Anterior cingulate cortex (tissue), 58 donors: Measurements from ENCODE around the gene PSMD1.
"Not testable (repeated sequence)": the region's sequence is repeated elsewhere in the genome, so short reads cannot be mapped to it uniquely, and the experiment has no call there.

Experiments used
- DNase-seq, 58 donors: peaks; one replicate each; lab custom pipeline; 2025; lab: John Stamatoyannopoulos, UW

Gene PSMD1

DNA sequence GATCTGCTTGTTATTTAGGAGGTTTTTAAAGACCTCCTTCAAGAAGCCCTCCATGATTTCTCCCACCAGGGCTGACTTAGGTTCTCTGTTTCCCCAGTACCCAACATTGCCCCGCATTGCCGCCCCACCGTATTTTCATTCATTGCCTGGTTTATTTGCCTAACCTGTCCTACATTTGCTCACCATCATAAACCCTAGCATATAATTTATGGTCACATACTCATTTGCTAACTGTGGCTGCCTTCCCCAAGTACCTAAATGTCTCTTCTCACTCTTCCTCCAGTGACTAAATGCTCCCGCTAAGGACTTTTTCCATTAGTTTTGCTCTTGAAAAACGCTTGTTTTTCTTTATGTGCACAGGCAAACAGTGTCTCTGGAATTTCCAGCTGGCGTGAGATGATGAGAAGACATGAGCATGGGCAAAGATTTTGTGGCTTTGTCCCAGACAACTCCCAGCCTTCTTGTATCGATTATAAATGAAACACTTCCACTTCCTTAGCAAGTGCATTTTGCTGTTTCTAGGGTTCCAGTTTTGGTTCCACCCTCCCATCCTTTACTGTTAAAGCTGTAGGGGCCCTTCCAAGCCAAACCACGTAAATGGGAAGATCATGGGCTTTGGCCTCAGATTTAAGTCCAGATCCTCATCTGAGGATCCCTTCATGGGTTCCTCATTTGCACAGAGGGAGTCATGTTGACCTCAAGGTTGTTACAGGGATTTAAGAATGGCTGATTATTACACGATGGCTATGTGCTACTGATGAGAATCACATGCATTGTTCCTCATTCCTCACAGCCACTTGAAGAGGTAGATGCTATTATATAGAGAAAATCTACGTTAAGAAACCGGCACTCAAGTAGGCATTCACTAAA, 120.7 kb downstream of the PSMD1 start:
- no peak for DNase-seq

GRCh38 chr2:231178805-231179204, 122.1 kb downstream of the PSMD1 start:
- not testable (repeated sequence) for DNase-seq

- peak in 7 of 58 donors; percentile 7 to 26 (median 11) for DNase-seq
Measured at GRCh38 chr2:231181860-231182512, 125.3 kb downstream of the PSMD1 start.

GRCh38 chr2:231182513-231182899, 125.8 kb downstream of the PSMD1 start:
- no peak for DNase-seq

DNA sequence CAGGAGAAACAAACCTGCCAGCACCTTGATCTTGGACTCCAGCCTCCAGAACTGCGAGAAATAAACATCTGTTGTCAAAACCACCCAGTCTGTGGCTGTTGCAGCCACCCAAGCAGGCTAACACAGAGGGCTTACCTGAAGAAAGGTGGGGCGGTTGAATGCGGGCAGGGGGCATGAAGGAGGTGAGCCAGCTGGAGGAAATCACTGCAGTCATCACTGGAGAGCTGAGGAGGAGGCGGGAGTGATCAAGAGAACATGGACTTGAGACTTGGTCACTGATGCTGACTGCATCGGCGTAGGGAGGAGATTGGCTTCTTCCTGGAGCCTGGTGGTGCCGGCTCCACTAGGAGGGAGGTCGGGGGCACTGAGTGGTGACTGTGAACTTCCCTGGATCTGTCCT, 127.2 kb downstream of the PSMD1 start:
- DNase-seq: no peak

- no peak for DNase-seq
Measured at GRCh38 chr2:231184319-231184718, 127.7 kb downstream of the PSMD1 start.

- DNase-seq: no peak
Measured at GRCh38 chr2:231185050-231185725, 128.5 kb downstream of the PSMD1 start.

- DNase-seq: no peak
Measured at GRCh38 chr2:231185886-231186285, 129.2 kb downstream of the PSMD1 start.

DNA sequence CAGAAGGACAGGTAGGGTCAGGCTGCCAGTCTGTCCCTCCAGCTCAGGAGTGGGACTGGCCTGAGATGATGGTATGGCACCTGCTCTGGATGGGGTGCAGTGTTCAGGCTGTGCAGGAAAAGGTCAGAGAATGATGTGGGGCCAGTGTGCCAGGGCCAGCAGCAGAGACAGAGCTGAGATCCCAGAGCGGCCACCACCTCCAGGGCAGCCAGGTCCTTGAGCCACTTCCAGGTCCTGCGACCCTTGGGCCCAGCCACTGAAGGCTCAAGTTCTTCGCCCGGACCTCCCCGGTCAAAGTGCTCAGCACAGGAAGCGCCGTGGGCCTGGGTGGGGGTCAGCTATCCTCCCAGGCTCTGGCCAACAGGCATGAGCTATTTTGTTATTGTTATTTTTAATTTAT, 129.7 kb downstream of the PSMD1 start:
- DNase-seq: no peak

DNA sequence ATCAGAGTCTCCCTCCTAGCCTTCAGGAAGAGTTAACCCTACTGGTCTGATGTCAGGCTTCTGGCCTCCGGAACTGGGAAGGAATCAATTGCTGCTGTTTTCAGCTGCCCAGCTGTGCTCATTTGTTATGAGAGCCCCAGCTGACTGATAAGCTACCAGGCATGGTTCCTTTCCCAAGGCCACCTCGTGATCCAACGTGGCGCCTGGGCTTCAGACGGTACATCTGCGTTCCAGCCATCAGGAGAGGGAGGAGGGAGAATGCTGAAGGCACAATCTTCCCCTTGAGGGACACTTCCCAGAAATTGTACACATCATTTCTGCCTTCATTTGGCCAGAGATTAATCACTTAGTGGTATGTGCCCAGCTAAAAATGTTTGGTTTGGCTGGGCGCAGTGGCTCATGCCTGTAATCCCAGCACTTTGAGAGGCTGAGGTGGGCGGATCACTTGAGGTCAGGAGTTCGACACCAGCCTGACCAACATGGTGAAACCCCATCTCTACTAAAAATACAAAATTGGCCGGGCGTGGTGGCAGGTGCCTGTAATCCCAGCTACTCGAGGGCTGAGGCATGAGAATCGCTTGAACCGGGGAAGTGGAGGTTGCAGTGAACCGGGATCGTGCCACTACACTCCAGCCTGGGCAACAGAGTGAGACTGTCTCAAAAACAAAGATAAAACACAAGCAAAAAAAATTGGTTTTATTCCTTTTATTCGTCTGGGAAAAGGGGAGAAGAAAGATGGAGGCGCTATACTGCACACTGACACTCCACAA, 131.3 kb downstream of the PSMD1 start:
- DNase-seq: no peak

DNA sequence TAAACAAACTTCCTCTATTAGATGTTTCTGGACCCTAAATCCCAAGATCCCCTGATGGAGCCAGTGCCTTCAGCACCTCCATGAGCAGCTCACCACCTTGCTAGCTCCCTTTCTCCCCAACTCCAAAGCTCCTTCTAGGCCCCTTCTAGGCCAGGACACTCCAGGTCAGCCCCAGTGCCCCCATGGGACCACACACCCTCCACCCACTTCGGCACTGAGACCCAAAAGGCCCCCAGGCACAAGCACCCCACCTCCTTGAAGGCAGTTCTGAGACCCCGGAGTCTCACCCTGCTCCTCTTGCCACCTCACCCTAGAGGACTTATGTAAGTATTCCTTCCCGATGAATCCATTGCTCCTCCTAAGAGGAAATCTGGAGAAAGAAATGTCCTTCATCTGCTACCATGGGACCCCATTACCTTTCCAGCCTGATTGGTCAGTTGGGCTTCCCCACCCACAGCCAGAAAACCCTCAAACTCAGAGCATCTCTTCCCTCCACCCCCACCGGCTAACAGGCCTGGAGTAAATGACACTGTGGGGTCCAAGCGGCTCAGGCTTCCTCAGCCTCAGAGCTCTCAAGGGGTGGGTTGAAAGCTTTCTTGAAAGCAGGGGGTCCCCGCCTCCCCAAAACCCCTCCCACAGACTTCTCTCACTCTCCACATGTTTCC, 132.0 kb downstream of the PSMD1 start:
- DNase-seq: no peak

DNA sequence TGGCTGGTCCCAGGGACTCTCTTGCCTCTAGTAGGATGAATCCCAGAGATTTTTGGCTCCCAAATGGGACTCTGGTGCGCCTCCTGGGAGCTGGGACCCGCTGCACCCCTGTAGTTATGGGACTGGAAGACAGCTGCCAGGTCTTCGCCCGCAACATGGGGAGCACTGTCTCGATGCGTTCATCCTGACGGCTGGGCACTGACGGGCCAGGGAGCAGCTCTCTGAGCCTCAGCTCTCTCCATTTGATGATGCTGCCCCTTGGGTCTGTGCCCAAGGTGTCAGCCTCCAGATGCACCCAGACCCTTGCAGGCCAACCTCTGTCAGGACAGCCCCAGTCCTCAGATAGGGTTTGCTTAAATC, 132.5 kb downstream of the PSMD1 start:
- DNase-seq: no peak

GRCh38 chr2:231189571-231190495, 133.2 kb downstream of the PSMD1 start:
- peak in 7 of 58 donors; percentile 6 to 45 (median 25) for DNase-seq

DNA sequence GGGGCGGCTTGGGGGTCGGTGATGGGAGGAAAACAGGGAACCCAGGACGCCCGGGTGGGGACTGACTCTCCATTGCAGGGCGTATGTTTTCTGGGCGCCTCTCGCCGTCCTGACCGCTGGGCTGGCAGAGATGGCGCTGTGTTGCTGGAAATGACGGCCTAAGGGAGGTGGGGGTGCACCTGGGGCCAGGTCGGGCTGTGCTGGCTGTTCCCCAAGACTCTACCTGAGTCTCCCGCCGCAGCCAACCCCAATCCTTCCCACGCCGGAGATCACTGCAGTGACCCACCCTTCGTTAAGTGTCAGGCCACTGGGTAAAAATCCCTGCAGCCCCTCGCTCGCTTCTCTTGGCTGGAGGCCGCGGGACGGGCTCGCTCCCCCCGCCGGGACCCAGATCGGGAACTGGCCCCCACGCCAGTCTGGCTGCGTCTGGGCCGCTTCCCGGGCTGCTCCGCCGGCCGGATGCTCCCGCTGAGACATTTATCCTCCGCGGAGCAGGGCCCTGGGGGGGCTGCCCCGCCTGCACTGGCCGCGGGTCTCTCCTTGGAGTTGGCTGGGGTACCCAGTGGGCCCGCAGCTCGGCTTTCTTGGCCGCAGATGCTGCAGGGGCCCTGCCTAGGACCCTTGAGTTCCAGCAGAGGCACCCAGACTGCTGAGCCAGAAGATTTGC, 134.0 kb downstream of the PSMD1 start:
- peak in 26 of 58 donors; percentile 18 to 71 (median 34) for DNase-seq

GRCh38 chr2:231191896-231192872, 135.5 kb downstream of the PSMD1 start:
- peak in 6 of 58 donors; percentile 7 to 28 (median 18) for DNase-seq

- no peak for DNase-seq
Measured at GRCh38 chr2:231193216-231193615, 136.5 kb downstream of the PSMD1 start.

GRCh38 chr2:231196592-231196991, 139.9 kb downstream of the PSMD1 start:
- no peak for DNase-seq
